ENCODE measurements around the gene PIGBOS1. TPM values are rescaled to one million over a fixed set of nuclear protein-coding genes. Genes with fewer than 3 reads are reported as not detected.
A peak's percentile ranks its signal among the peaks of the same experiment; 100 is the strongest.

Gene PIGBOS1
- total and polyA plus RNA-seq, 9 of the 15 experiments (the other 6 are each of a cell fraction or from before 2014, with no cell fraction given), result 25.2 to 76.2 (median 46.0) TPM

- TF ChIP-seq RREB1 (CRISPR knock-in tag; IDR thresholded peaks at IDR 0.05), result no peak
- no peak for TF ChIP-seq BRD9 (IDR thresholded peaks at IDR 0.05; ENCODE audit: low read depth, partially characterized antibody)
- TF ChIP-seq SNRNP70 (optimal IDR thresholded peaks at IDR 0.05; ENCODE audit: low read depth, low read length), result no peak
- no peak for TF ChIP-seq PURB (CRISPR knock-in tag; IDR thresholded peaks at IDR 0.05; ENCODE audit: low read depth)
- TF ChIP-seq FOXK2 (conservative IDR thresholded peaks at IDR 0.05 in 1 of 2, IDR thresholded peaks at IDR 0.05 in 1 of 2; ENCODE audit: low read depth in 2 of 2), result no peak
- TF ChIP-seq ARNT (IDR thresholded peaks at IDR 0.05), result no peak
- no peak for TF ChIP-seq PHF20 (IDR thresholded peaks at IDR 0.05; ENCODE audit: partially characterized antibody)
- no peak for TF ChIP-seq L3MBTL2 (IDR thresholded peaks at IDR 0.05)
- no peak for TF ChIP-seq RBBP5 (IDR thresholded peaks at IDR 0.05; ENCODE audit: borderline replicate concordance, insufficient read depth, low read length, poor library complexity, severe bottlenecking)
- TF ChIP-seq MBD1 (CRISPR knock-in tag; IDR thresholded peaks at IDR 0.05), result no peak
- TF ChIP-seq ZNF232 (CRISPR knock-in tag; IDR thresholded peaks at IDR 0.05), result no peak
- TF ChIP-seq STAT6 (CRISPR knock-in tag; IDR thresholded peaks at IDR 0.05), result no peak
- TF ChIP-seq NFIC (IDR thresholded peaks at IDR 0.05), result no peak
- TF ChIP-seq ZBTB5 (IDR thresholded peaks at IDR 0.05), result no peak
- TF ChIP-seq PHF8 (IDR thresholded peaks at IDR 0.05; ENCODE audit: borderline replicate concordance, low read length), result no peak
- TF ChIP-seq RBM25 (IDR thresholded peaks at IDR 0.05; ENCODE audit: low read depth, low read length, severe bottlenecking), result peak; percentile 44
These were observed 39.7 kb downstream of the PIGBOS1 start (continued) for GRCh38 chr15:55279100-55279745.
